PC-3 (cell line): ENCODE results near the gene COL27A1. TPM values are rescaled to one million over a fixed set of nuclear protein-coding genes. Genes with fewer than 3 reads are reported as not detected.

Experiments
- ATAC-seq: fragments of 200-7000 bp; cut with Tn5 transposase; 2 replicates; pipeline ENCODE4 v1.9.1; 2020; ENCODE audit warnings: mild to moderate bottlenecking, moderate library complexity
- BruUV-seq: library from RNA; stranded (reverse); fragments of 400-500 nt; replicated peaks from 2 replicates; lab custom pipeline; 2021; lab: Mats Ljungman, UMichigan
- CTCF ChIA-PET: fragments of 300-600 bp; sonication (Branson Sonifier 250); formaldehyde crosslinking; loops from one replicate; lab custom pipeline; 2022; ENCODE audit warnings: antibody characterized with exemption; lab: Charles Lee
- POLR2A ChIA-PET: fragments of 300-600 bp; sonication (Branson Sonifier 250); formaldehyde crosslinking; loops from one replicate; lab custom pipeline; 2022; ENCODE audit warnings: antibody characterized with exemption; ENCODE audit not compliant: unreplicated experiment; lab: Charles Lee
- DNase-seq: peaks from one replicate; pipeline ENCODE4 v3.0.0-alpha.2; 2015
- H2AFZ ChIP-seq: fragments of 300-600 bp; sonication (generic); 2 replicates; pipeline ENCODE4 v1.6.0; 2016; ENCODE audit warnings: antibody characterized with exemption, low read length
- H3F3A ChIP-seq: fragments of 300-600 bp; sonication (generic); one replicate; pipeline ENCODE4 v1.6.0; 2017; ENCODE audit warnings: antibody characterized with exemption, low read length, control low read depth, mild to moderate bottlenecking; ENCODE audit not compliant: unreplicated experiment
- H3K27ac ChIP-seq: fragments of 300-600 bp; sonication (generic); 2 replicates; pipeline ENCODE4 v1.5.1; 2016; ENCODE audit warnings: mild to moderate bottlenecking, low read length
- H3K27me3 ChIP-seq: fragments of 300-600 bp; sonication (generic); 2 replicates; pipeline ENCODE4 v1.6.1; 2016; ENCODE audit warnings: low read length, mixed read lengths
- H3K36me3 ChIP-seq: fragments of 300-600 bp; sonication (generic); 2 replicates; pipeline ENCODE4 v1.6.1; 2016; ENCODE audit warnings: low read depth, mixed run types, low read length, mixed read lengths
- H3K4me1 ChIP-seq: fragments of 300-600 bp; sonication (generic); 2 replicates; pipeline ENCODE4 v1.5.1; 2016; ENCODE audit warnings: low read length; ENCODE audit not compliant: insufficient read depth
- H3K4me2 ChIP-seq: fragments of 300-600 bp; sonication (generic); 2 replicates; pipeline ENCODE4 v1.6.0; 2016; ENCODE audit warnings: low read length
- H3K4me3 ChIP-seq: fragments of 300-600 bp; sonication (generic); 2 replicates; pipeline ENCODE4 v1.5.1; 2016; ENCODE audit warnings: mild to moderate bottlenecking, low read length, mixed read lengths
- H3K79me2 ChIP-seq: fragments of 300-600 bp; sonication (generic); 2 replicates; pipeline ENCODE4 v1.6.1; 2017; ENCODE audit warnings: low read length, mixed read lengths
- H3K9ac ChIP-seq: fragments of 300-600 bp; sonication (generic); 2 replicates; pipeline ENCODE4 v1.6.0; 2016; ENCODE audit warnings: mild to moderate bottlenecking, low read length
- H3K9me2 ChIP-seq: fragments of 300-600 bp; sonication (generic); replicated peaks from 2 replicates; pipeline ENCODE4 v1.6.1; 2016; ENCODE audit warnings: mixed run types, low read length, mixed read lengths
- H3K9me3 ChIP-seq: fragments of 300-600 bp; sonication (generic); 2 replicates; pipeline ENCODE4 v1.6.1; 2016; ENCODE audit warnings: low read length, mixed read lengths
- H4K20me1 ChIP-seq: fragments of 300-600 bp; sonication (generic); 2 replicates; pipeline ENCODE4 v1.6.1; 2016; ENCODE audit warnings: low read length, mixed read lengths
- CTCF ChIP-seq: fragments of 300-600 bp; sonication (generic); conservative IDR thresholded peaks from 2 replicates; pipeline ENCODE4 v1.5.1; 2017; ENCODE audit warnings: antibody characterized with exemption, low read depth, mild to moderate bottlenecking, low read length
- EZH2 ChIP-seq: fragments of 300-600 bp; sonication (generic); IDR thresholded peaks from one replicate; pipeline ENCODE4 v1.6.1; 2017; ENCODE audit warnings: antibody characterized with exemption, mild to moderate bottlenecking, low read length; ENCODE audit not compliant: unreplicated experiment
- EZH2phosphoT487 ChIP-seq: fragments of 300-600 bp; sonication (generic); IDR thresholded peaks from 2 replicates; pipeline ENCODE4 v1.6.1; 2018; ENCODE audit warnings: mild to moderate bottlenecking, antibody characterized with exemption, low read length, borderline replicate concordance
- intact Hi-C: fragments of 100-400 bp; cut with micrococcal nuclease; formaldehyde crosslinking; loops from 2 replicates; pipeline ENCODE4 v1.9.0; 2023
- total RNA-seq: library from RNA; depleted of rRNA; stranded (reverse); fragments of >200 nt; gene quantifications from 2 replicates; pipeline ENCODE4 v1.2.3, GENCODE V29; 2014

The COL27A1 gene
- total RNA-seq, 1 experiment from 2014 or later = 4.3 TPM

DNA sequence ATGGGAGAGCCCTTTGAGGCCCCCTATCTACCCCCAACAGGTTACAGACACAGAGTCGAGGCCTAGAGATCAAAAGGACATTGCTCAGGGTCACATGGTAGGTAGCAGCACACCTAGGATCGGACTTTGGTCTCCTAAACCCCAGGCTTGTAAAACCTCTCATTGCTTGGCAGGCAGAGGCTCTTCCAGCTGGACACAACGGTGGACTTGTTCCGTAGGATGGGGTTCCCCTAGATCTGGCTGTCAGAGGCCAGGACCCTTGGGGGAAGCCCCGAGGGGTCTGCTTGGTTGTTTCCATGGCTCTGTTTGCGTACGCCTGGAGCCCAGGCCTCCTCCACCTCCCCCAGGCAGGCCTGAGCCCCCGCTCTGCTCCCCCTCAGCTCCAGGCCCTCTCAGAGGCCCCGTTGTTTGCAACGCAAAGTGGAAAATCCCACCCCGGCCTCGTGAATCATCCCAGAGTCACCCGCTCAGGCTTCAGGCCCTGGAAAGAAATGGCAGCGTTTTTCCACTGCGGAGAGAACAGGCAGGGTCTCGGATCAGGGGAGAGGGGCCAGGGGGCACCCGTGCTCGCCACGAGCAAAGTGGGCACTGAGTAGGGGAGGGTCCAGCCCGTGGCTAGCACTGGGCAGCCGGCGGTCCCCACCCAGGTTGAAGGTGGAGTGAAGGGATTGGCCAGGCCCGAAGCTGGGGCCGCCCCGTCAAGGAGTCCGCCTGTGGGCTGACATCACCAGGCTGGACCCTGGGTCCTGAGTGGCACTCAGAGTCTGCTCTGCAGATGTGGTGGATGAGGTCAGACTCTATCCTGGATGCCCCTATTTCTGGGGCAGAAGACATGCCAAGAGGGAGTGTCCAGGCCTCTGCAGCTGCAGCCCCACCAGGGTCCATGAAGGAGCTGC, 19.8 kb downstream of the COL27A1 start:
- BruUV-seq = no TSS peak
- Histone ChIP-seq H3K79me2 (no peaks in the 10 kb centered on the region), H2AFZ (no peak overlapping the region), H3K4me3 (no peak overlapping the region), H3K4me2 (no peak overlapping the region), H3K4me1 (peaks cover 12% of the 10 kb centered on the region), H3K27me3 (no peaks in the 10 kb centered on the region), H3K9me2 (no peaks in the 10 kb centered on the region), H3F3A (no peaks in the 10 kb centered on the region), H4K20me1 (no peaks in the 10 kb centered on the region), H3K36me3 (no peaks in the 10 kb centered on the region), H3K9ac (no peak overlapping the region), H3K27ac (no peak overlapping the region), H3K9me3 (no peaks in the 10 kb centered on the region)
- ATAC-seq = no peak
- DNase-seq = no peak
- ChIA-PET POLR2A (no interaction called here), CTCF (interaction anchor here (0.6 kb wide), 1 partner anchor 79 kb away, joined by 3 read pairs; no protein-coding TSS in a partner anchor)
- intact Hi-C loops = no loop called here
- TF ChIP-seq EZH2phosphoT487 (no peak), CTCF (no peak), EZH2 (no peak)

- ATAC-seq (no peak), DNase-seq (no peak)
- Histone ChIP-seq H3K9me2 (no peaks in the 10 kb centered on the region), H3K27ac (no peak overlapping the region), H3F3A (no peaks in the 10 kb centered on the region), H3K4me1 (peaks cover 12% of the 10 kb centered on the region), H3K4me2 (0 out of 2 replicates have a peak overlapping the region, but pooled peaks have one; percentile 26), H3K36me3 (no peaks in the 10 kb centered on the region), H3K4me3 (no peak overlapping the region), H3K79me2 (no peaks in the 10 kb centered on the region), H3K9ac (no peak overlapping the region), H3K27me3 (no peaks in the 10 kb centered on the region), H2AFZ (no peak overlapping the region), H3K9me3 (no peaks in the 10 kb centered on the region), H4K20me1 (no peaks in the 10 kb centered on the region)
- intact Hi-C loops = loop anchor here (1.0 kb wide), 1 partner anchor 48 kb away; no protein-coding TSS in a partner anchor
- CTCF ChIA-PET = no interaction called here
- POLR2A ChIA-PET = no interaction called here
- no TSS peak for BruUV-seq
- TF ChIP-seq EZH2 (no peak), EZH2phosphoT487 (no peak), CTCF (no peak)
Measured at GRCh38 chr9:114176624-114177291, 21.4 kb downstream of the COL27A1 start.
